ENCODE results near the gene GALT. TPM values are rescaled to one million over a fixed set of nuclear protein-coding genes. Genes with fewer than 3 reads are reported as not detected.

GALT gene
- total and polyA plus RNA-seq, 2 donors (not counting 1 experiment from before 2014, with no cell fraction given): 20.1 to 29.1 TPM

- H3K36me3 ChIP-seq (ENCODE audit: control insufficient read depth, insufficient read depth, low read length): peaks cover 3% of the 10 kb centered on the region
- peaks cover 2% of the 10 kb centered on the region for H3K4me1 ChIP-seq (ENCODE audit: control insufficient read depth, extremely low read depth, insufficient read depth, low read length)
- DNase-seq (ENCODE audit: low read depth in 2 of 2): no peak
- H3K79me2 ChIP-seq (ENCODE audit: control insufficient read depth, insufficient read depth, low read length): peaks cover 14% of the 10 kb centered on the region
- no peak overlapping the region for H3K4me2 ChIP-seq (ENCODE audit: extremely low read depth, insufficient read depth, low read length)
- H3K27me3 ChIP-seq (ENCODE audit: control insufficient read depth, insufficient read depth, low read length): no peaks in the 10 kb centered on the region
- H3K9ac ChIP-seq (ENCODE audit: insufficient read depth, low read length): no peak overlapping the region
- H3K9me3 ChIP-seq (ENCODE audit: control insufficient read depth, insufficient read depth, low read depth, low read length): no peaks in the 10 kb centered on the region
- no peak for TF ChIP-seq EZH2 (IDR thresholded peaks at IDR 0.05; ENCODE audit: low read length, missing control alignments)
- TF ChIP-seq CTCF (conservative IDR thresholded peaks at IDR 0.05 in 1 of 2, IDR thresholded peaks at IDR 0.05 in 1 of 2; ENCODE audit: low read depth in 1 of 2, low read length in 2 of 2): no peak
- H3K4me3 ChIP-seq (replicated peaks in 1 of 4; ENCODE audit: control extremely low read depth in 1 of 4, insufficient read depth in 1 of 4, low read depth in 3 of 4, low read length in 4 of 4): no peak overlapping the region
- no peaks in the 10 kb centered on the region for H4K20me1 ChIP-seq (ENCODE audit: control insufficient read depth, extremely low read depth, insufficient read depth, low read length)
- H2AFZ ChIP-seq (ENCODE audit: low read length): no peak overlapping the region
- H3K27ac ChIP-seq (ENCODE audit: insufficient read depth, low read length): no peak overlapping the region
Observed at GRCh38 chr9:34671307-34671706, 24.8 kb downstream of the GALT start.

DNA sequence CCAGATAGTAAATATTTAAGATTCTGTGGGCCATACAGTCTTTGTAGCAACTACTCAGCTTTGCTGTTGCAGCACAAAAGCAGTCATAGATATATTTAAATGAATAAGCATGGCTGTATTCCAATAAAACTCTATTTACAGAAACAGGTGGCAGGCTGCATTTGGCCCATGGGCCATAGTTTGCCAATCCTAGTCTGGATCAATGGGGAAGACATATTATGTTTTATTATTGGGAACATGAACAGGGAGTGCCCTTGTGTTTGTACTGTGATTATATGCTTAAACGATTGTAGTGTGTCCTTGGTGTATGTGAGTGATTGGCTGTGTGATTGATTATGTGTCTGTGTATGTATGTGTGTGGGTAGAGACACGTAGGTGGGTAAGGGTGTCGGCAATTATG, 28.0 kb downstream of the GALT start:
- no peak overlapping the region for H3K9ac ChIP-seq (ENCODE audit: insufficient read depth, low read length)
- no peaks in the 10 kb centered on the region for H3K79me2 ChIP-seq (ENCODE audit: control insufficient read depth, insufficient read depth, low read length)
- no peak for DNase-seq (ENCODE audit: low read depth in 2 of 2)
- no peak overlapping the region for H3K4me3 ChIP-seq (replicated peaks in 1 of 4; ENCODE audit: control extremely low read depth in 1 of 4, insufficient read depth in 1 of 4, low read depth in 3 of 4, low read length in 4 of 4)
- no peaks in the 10 kb centered on the region for H3K36me3 ChIP-seq (ENCODE audit: control insufficient read depth, insufficient read depth, low read length)
- no peak overlapping the region for H3K4me2 ChIP-seq (ENCODE audit: extremely low read depth, insufficient read depth, low read length)
- no peaks in the 10 kb centered on the region for H4K20me1 ChIP-seq (ENCODE audit: control insufficient read depth, extremely low read depth, insufficient read depth, low read length)
- H3K27ac ChIP-seq (ENCODE audit: insufficient read depth, low read length): no peak overlapping the region
- H2AFZ ChIP-seq (ENCODE audit: low read length): no peak overlapping the region
- no peaks in the 10 kb centered on the region for H3K9me3 ChIP-seq (ENCODE audit: control insufficient read depth, insufficient read depth, low read depth, low read length)
- no peaks in the 10 kb centered on the region for H3K27me3 ChIP-seq (ENCODE audit: control insufficient read depth, insufficient read depth, low read length)
- TF ChIP-seq CTCF (conservative IDR thresholded peaks at IDR 0.05 in 1 of 2, IDR thresholded peaks at IDR 0.05 in 1 of 2; ENCODE audit: low read depth in 1 of 2, low read length in 2 of 2): no peak
- TF ChIP-seq EZH2 (IDR thresholded peaks at IDR 0.05; ENCODE audit: low read length, missing control alignments): no peak
- H3K4me1 ChIP-seq (ENCODE audit: control insufficient read depth, extremely low read depth, insufficient read depth, low read length): no peaks in the 10 kb centered on the region

- H3K4me2 ChIP-seq (ENCODE audit: extremely low read depth, insufficient read depth, low read length): no peak overlapping the region
- no peak overlapping the region for H3K9ac ChIP-seq (ENCODE audit: insufficient read depth, low read length)
- TF ChIP-seq EZH2 (IDR thresholded peaks at IDR 0.05; ENCODE audit: low read length, missing control alignments) (no peak), CTCF (conservative IDR thresholded peaks at IDR 0.05 in 1 of 2, IDR thresholded peaks at IDR 0.05 in 1 of 2; ENCODE audit: low read depth in 1 of 2, low read length in 2 of 2) (peak; percentile 79 to 84)
- no peaks in the 10 kb centered on the region for H3K27me3 ChIP-seq (ENCODE audit: control insufficient read depth, insufficient read depth, low read length)
- H3K27ac ChIP-seq (ENCODE audit: insufficient read depth, low read length): no peak overlapping the region
- H3K9me3 ChIP-seq (ENCODE audit: control insufficient read depth, insufficient read depth, low read depth, low read length): no peaks in the 10 kb centered on the region
- H4K20me1 ChIP-seq (ENCODE audit: control insufficient read depth, extremely low read depth, insufficient read depth, low read length): no peaks in the 10 kb centered on the region
- no peak overlapping the region for H3K4me3 ChIP-seq (replicated peaks in 1 of 4; ENCODE audit: control extremely low read depth in 1 of 4, insufficient read depth in 1 of 4, low read depth in 3 of 4, low read length in 4 of 4)
- H3K4me1 ChIP-seq (ENCODE audit: control insufficient read depth, extremely low read depth, insufficient read depth, low read length): no peaks in the 10 kb centered on the region
- peak; percentile 42 to 64 for DNase-seq (ENCODE audit: low read depth in 2 of 2)
- H2AFZ ChIP-seq (ENCODE audit: low read length): no peak overlapping the region
- no peaks in the 10 kb centered on the region for H3K36me3 ChIP-seq (ENCODE audit: control insufficient read depth, insufficient read depth, low read length)
- no peaks in the 10 kb centered on the region for H3K79me2 ChIP-seq (ENCODE audit: control insufficient read depth, insufficient read depth, low read length)
Observed at GRCh38 chr9:34675048-34675714, 28.7 kb downstream of the GALT start.
